ENCODE results near the gene RBM33.

The RBM33 gene

DNA sequence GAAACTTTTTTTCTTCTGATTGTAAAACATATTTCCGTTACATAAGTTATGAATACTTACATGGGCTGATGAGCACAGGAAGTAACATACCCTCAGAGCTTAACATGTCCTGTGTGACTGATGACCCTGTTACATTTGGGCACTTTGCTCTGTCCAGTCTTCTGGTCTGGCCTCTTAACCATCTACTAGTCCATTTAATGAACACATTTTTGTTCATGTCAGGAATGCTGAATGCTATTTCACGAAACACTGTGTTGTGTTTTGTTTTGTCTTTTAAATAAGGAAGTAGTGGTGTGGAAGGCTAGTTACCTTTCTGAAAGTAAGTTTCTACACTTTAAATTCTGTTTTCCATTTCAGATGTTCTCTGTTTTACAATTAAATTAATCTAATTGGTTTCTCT, 77.7 kb downstream of the RBM33 start:
- TF ChIP-seq, protein P1, sequence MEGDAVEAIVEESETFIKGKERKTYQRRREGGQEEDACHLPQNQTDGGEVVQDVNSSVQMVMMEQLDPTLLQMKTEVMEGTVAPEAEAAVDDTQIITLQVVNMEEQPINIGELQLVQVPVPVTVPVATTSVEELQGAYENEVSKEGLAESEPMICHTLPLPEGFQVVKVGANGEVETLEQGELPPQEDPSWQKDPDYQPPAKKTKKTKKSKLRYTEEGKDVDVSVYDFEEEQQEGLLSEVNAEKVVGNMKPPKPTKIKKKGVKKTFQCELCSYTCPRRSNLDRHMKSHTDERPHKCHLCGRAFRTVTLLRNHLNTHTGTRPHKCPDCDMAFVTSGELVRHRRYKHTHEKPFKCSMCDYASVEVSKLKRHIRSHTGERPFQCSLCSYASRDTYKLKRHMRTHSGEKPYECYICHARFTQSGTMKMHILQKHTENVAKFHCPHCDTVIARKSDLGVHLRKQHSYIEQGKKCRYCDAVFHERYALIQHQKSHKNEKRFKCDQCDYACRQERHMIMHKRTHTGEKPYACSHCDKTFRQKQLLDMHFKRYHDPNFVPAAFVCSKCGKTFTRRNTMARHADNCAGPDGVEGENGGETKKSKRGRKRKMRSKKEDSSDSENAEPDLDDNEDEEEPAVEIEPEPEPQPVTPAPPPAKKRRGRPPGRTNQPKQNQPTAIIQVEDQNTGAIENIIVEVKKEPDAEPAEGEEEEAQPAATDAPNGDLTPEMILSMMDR (IDR thresholded peaks at IDR 0.05; ENCODE audit: low read depth, low read length, missing control alignments), result no peak
- no peak overlapping the region for H3K4me3 ChIP-seq (ENCODE audit: low read depth, low read length)
- DNase-seq (ENCODE audit: low read depth), result no peak

DNA sequence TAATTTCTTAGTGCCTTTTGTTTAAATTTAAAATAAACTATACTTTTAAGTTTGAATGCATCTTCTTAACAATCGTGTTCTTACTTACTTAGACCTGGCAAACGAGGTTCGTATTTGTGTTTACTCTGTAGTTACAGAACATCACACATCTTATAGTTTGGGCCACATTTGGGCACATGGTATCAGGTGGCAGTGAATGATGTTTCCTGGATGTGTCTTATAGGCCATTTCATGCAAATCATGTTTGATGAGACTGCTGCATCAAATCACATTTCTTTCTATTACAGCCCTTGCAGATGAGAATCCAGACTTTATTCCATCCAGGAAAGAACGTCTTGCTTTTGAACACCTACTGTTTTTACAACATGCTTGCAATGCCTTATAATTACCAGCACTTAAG, 78.5 kb downstream of the RBM33 start:
- no peak overlapping the region for H3K4me3 ChIP-seq (ENCODE audit: low read depth, low read length)
- TF ChIP-seq, protein P1 (IDR thresholded peaks at IDR 0.05; ENCODE audit: low read depth, low read length, missing control alignments), result no peak
- no peak for DNase-seq (ENCODE audit: low read depth)

DNA sequence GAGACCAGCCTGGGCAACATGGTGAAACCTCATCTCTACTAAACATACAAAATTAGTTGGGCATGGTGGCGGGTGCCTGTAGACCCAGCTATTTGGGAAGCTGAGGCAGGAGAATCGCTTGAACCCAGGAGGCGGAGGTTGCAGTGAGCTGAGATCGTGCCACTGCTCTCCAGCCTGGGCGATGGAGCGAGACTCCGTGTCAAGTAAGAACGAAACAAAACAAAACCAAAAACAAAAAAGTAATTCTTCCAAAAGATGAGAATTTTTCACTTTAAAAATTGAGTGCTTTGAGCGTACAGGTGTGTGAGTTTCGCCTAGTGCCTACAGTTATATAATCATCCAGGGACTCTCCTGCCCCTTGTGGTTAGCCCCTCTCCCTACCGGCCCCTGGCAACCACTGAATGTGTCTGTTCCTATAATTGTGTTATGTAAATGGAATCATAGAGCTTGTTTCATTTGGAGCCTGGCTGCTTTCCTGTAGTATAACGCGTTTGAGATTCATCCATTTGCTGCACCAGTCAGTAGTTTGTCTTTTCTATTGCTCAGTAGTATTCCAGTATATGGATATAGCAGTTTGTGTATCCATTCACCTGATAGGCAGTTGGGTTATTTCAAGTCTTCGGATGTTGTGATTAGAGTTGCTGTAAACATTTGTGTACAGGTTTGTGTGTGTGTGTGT, 80.0 kb downstream of the RBM33 start:
- no peak for DNase-seq (ENCODE audit: low read depth)
- H3K4me3 ChIP-seq (ENCODE audit: low read depth, low read length), result peak overlapping the region; percentile 33; the same call in 1 of the 2 replicates
- TF ChIP-seq, protein P1 (IDR thresholded peaks at IDR 0.05; ENCODE audit: low read depth, low read length, missing control alignments), result peak; percentile 33

DNA sequence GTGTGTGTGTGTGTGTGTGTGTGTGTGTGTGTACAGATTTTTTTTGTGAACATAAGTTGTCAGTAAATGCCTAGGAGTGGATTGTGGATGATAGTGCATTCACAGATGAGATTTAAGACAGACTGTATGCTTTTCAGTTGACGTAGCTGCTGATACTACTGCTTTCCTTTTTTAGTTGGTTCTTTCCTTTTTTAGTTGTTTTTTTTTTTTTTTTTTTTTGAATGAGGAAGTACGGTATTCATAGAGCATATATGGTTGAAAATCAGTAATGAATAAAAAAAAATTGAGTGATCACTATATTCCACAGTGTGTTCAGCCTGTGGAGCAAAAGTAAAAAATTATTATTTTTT, 80.5 kb downstream of the RBM33 start:
- DNase-seq (ENCODE audit: low read depth), result no peak
- no peak overlapping the region; the same call in 1 of the 2 replicates for H3K4me3 ChIP-seq (ENCODE audit: low read depth, low read length)
- TF ChIP-seq, protein P1 (IDR thresholded peaks at IDR 0.05; ENCODE audit: low read depth, low read length, missing control alignments), result no peak

DNA sequence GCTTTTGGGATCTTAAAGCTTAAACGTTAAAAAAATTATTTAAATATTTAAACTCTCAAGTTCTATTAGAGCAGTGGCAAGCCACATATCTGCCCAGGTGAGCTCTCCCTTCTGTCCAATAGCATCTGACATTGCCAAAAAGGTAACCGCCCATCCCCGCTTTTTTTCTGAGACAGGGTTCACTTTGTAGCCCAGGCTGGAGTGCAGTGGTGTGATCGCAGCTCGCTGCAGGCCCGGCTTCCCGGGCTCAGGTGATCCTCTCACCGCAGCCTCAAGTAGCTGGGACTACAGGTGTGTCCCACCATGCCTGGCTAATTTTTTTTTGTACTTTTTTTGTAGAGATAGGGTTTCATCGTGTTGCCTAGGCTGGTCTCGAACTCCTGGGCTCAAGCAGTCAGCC, 83.2 kb downstream of the RBM33 start:
- no peak for DNase-seq (ENCODE audit: low read depth)
- no peak overlapping the region for H3K4me3 ChIP-seq (ENCODE audit: low read depth, low read length)
- TF ChIP-seq, protein P1 (IDR thresholded peaks at IDR 0.05; ENCODE audit: low read depth, low read length, missing control alignments), result no peak

DNA sequence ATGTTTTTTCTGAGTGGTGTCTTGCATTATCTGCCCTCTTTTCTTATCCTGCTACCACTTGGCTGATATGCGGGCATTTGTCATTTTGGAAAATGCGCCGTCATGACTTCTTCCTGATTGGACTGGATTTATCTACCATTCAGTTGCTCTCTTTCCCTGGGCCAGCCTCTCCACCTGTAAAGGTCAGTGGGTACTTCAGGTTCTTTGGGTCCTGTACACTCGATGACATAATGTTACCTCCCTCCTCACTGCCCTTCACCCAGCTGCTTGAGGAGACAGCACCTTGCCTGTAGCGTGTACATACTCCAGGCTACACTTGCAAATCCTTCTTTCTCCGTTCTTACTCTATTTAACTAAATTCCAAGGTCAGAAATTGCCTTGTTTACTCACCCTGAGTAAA, 83.7 kb downstream of the RBM33 start:
- H3K4me3 ChIP-seq (ENCODE audit: low read depth, low read length), result no peak overlapping the region
- DNase-seq (ENCODE audit: low read depth), result no peak
- TF ChIP-seq, protein P1 (IDR thresholded peaks at IDR 0.05; ENCODE audit: low read depth, low read length, missing control alignments), result no peak

DNA sequence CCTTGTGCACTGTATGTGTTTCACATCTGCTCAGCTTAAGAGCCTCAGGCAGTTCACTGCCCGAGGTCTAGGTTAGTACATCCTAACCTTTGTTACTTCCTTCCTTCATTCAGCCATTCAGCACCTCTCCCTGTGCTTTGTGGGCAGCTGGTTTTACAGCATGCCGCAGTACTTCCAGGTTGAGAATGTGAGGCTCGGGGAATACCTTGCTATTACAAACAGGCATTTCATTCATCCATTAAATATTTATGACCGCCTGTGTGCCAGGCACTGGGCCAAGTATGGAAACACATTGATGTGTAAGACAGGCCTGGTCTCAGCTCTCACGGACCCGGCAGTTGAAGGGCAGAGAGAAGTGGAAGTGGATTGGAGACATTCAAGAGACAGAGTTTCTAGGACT, 85.4 kb downstream of the RBM33 start:
- TF ChIP-seq, protein P1 (IDR thresholded peaks at IDR 0.05; ENCODE audit: low read depth, low read length, missing control alignments), result no peak
- no peak overlapping the region for H3K4me3 ChIP-seq (ENCODE audit: low read depth, low read length)
- no peak for DNase-seq (ENCODE audit: low read depth)

Data from GM12864 (cell line).